PC-9 (cell line): ENCODE data around the gene ARHGAP24.

Source experiments
- EZH2 ChIP-seq: fragments of 200-600 bp; sonication (generic); IDR thresholded peaks from 2 replicates; pipeline ENCODE4 v1.8.0; 2017; ENCODE audit warnings: antibody characterized with exemption, low read depth
- TF ChIP-seq, protein P1 (sequence below): fragments of 200-600 bp; sonication (generic); conservative IDR thresholded peaks from 2 replicates; pipeline ENCODE4 v1.6.1; 2017; ENCODE audit warnings: mixed run types, antibody characterized with exemption, mild to moderate bottlenecking, moderate library complexity

DNA sequence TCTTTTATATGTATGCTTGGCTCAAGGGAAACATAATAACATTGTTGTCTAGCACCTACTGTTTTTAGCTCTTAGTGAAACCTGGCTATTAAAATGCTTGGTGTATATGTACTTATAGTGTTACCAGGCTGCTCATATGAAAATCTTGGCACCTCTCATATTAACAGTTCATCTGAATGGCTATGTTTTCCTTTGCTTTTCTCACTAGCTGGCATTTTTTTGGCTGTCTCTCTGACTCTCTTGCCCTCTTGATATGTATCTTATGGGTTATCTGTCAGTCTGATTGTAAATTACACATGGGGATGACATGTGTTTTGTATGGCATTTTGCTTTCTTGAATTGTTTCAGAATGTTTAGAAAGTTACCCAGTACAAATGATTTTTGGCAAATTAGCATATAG is 158.0 kb downstream of the ARHGAP24 start:
- TF ChIP-seq, protein P1, sequence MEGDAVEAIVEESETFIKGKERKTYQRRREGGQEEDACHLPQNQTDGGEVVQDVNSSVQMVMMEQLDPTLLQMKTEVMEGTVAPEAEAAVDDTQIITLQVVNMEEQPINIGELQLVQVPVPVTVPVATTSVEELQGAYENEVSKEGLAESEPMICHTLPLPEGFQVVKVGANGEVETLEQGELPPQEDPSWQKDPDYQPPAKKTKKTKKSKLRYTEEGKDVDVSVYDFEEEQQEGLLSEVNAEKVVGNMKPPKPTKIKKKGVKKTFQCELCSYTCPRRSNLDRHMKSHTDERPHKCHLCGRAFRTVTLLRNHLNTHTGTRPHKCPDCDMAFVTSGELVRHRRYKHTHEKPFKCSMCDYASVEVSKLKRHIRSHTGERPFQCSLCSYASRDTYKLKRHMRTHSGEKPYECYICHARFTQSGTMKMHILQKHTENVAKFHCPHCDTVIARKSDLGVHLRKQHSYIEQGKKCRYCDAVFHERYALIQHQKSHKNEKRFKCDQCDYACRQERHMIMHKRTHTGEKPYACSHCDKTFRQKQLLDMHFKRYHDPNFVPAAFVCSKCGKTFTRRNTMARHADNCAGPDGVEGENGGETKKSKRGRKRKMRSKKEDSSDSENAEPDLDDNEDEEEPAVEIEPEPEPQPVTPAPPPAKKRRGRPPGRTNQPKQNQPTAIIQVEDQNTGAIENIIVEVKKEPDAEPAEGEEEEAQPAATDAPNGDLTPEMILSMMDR = no peak
- TF ChIP-seq EZH2 = no peak
